Kidney (tissue), 14 donors: ENCODE results near the gene DDX51. TPM values are rescaled to one million over a fixed set of nuclear protein-coding genes. Genes with fewer than 3 reads are reported as not detected.
A peak's percentile ranks its signal among the peaks of the same experiment; 100 is the strongest.

Experiments used
- DNase-seq, 5 donors: peaks; one replicate each; pipeline ENCODE4 v3.0.0-alpha.2; 2013 to 2020
- FAIRE-seq: peaks from 2 replicates; lab custom pipeline; 2012; peaks lifted over from hg19 to GRCh38; lab: Jason Lieb, UNC
- H3K27ac ChIP-seq, 2 donors: one replicate each; pipeline ENCODE4 v1.7.0; 2013; ENCODE audit warnings: low read depth in 2 of 2, low read length in 2 of 2, inconsistent platforms in 1 of 2
- H3K27me3 ChIP-seq: one replicate; pipeline ENCODE4 v1.7.1; 2013; ENCODE audit warnings: low read length, inconsistent platforms; ENCODE audit not compliant: control insufficient read depth, insufficient read depth
- H3K36me3 ChIP-seq, 3 donors: one replicate each; pipeline versions ENCODE4 v1.7.0 to v1.7.1; 2013; ENCODE audit warnings: low read length in 3 of 3, control low read depth in 1 of 3, inconsistent platforms in 1 of 3; ENCODE audit not compliant: insufficient read depth in 3 of 3, control insufficient read depth in 2 of 3
- H3K4me1 ChIP-seq, 3 donors: one replicate each; pipeline versions ENCODE4 v1.7.0 to v1.7.1; 2013; ENCODE audit warnings: low read length in 3 of 3, inconsistent platforms in 1 of 3, low read depth in 1 of 3; ENCODE audit not compliant: control insufficient read depth in 2 of 3, insufficient read depth in 2 of 3
- H3K4me3 ChIP-seq, 3 donors: one replicate each; pipeline versions ENCODE4 v1.7.0 to v1.8.1; 2013; ENCODE audit warnings: low read length in 3 of 3, control low read depth in 1 of 3, inconsistent platforms in 1 of 3
- H3K9ac ChIP-seq, 3 donors: one replicate each; pipeline versions ENCODE4 v1.7.0 to v1.7.1; 2013; ENCODE audit warnings: low read length in 3 of 3, control low read depth in 1 of 3, inconsistent platforms in 1 of 3
- H3K9me3 ChIP-seq, 3 donors: one replicate each; pipeline versions ENCODE4 v1.7.0 to v1.7.1; 2013; ENCODE audit warnings: low read length in 3 of 3, control low read depth in 1 of 3, inconsistent platforms in 1 of 3; ENCODE audit not compliant: control insufficient read depth in 2 of 3, insufficient read depth in 1 of 3
- intact Hi-C: fragments of 100-400 bp; cut with DNase I; formaldehyde crosslinking; loops from one replicate; pipeline ENCODE4 v1.11.1; 2022
- polyA plus RNA-seq: library from polyadenylated mRNA; stranded (reverse); fragments of 350-450 nt; fragmentation: Illumina TruSeq; extraction: RNeasy Lipid Tissue Mini Kit (QIAGEN cat#74804); gene quantifications from one replicate; pipeline ENCODE4 v1.2.3, GENCODE V29; 2014; ENCODE audit warnings: low read depth, low replicate concordance; ENCODE audit not compliant: insufficient read depth
- total RNA-seq: library from RNA; stranded (reverse); fragmentation: NEBNext Ultra II Directional; extraction: Animal tissue kit (Norgen Biotek cat#: 25700); gene quantifications from one replicate; pipeline ENCODE4 v1.2.1, GENCODE V29; 2021
- TF ChIP-seq, protein P1 (sequence below): IDR thresholded peaks from 3 replicates; pipeline ENCODE4 v1.5.1; 2012; ENCODE audit warnings: mild to moderate bottlenecking, moderate library complexity, borderline replicate concordance; ENCODE audit not compliant: insufficient read depth; ENCODE audit errors: extremely low read depth
- donor health status: control.
- donor health status: control.
- donor health status: control.
- donor health status: control.
- donor health status: control.
- donor health status: DM: yes; HTN: yes; CAD: no.
- donor health status: Normal renal cell carcinoma (clear cell type).

DDX51 gene
- total and polyA plus RNA-seq, 2 donors from 2014 or later: 10.3 to 19.6 TPM

DNA sequence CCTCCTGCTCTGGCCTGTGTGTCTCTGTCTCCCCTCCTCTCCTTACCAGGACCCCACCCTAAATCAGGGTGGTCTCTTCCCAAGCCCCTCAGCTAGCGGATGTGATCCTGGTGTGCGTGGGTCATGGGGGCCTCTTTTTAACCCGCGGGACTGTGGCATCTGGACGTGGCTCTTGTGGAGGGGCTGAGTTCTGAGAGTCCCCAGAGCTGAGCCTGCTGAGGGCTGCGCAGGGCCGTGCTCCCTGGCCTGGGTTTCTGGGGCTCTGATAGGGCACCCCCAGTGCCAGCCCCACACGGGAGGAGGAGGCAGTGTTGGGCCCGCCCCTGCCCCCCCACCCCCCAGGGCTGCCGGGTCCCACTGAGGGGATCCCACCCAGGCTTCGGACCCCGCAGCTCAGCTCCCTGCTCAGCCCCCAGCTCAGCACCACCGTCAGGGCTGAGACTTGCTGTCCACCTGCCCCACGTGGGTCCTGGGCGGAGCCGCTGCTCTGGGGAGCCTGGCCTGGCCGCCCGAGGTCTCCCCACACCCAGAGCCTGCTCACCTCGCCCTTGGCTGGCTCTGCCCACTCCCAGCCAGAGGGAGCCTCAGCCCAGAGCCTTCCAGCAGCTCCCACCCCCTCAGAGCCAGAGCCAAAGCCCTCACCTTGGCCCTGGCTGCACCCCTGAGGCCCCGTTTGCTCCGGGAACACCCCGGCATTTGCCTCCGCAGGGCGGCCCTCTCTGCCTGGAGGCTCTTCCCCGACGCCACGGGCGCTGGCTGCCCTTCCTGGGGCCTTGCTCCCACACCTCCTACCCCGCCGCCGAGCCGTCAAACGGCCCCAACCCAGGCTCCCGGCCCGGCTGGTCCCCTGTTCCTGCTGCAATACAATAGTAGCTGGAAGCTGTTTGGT, 31.6 kb upstream of the DDX51 start:
- H3K27me3 ChIP-seq: peaks cover 3% of the 10 kb centered on the region
- FAIRE-seq (no peak), DNase-seq (peak in 1 of 5 donors; percentile 73)
- TF ChIP-seq, protein P1, sequence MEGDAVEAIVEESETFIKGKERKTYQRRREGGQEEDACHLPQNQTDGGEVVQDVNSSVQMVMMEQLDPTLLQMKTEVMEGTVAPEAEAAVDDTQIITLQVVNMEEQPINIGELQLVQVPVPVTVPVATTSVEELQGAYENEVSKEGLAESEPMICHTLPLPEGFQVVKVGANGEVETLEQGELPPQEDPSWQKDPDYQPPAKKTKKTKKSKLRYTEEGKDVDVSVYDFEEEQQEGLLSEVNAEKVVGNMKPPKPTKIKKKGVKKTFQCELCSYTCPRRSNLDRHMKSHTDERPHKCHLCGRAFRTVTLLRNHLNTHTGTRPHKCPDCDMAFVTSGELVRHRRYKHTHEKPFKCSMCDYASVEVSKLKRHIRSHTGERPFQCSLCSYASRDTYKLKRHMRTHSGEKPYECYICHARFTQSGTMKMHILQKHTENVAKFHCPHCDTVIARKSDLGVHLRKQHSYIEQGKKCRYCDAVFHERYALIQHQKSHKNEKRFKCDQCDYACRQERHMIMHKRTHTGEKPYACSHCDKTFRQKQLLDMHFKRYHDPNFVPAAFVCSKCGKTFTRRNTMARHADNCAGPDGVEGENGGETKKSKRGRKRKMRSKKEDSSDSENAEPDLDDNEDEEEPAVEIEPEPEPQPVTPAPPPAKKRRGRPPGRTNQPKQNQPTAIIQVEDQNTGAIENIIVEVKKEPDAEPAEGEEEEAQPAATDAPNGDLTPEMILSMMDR: no peak
- no peak overlapping the region for H3K9ac ChIP-seq
- H3K4me3 ChIP-seq: no peak overlapping the region
- H3K9me3 ChIP-seq: no peaks in the 10 kb centered on the region
- intact Hi-C loops: no loop called here
- H3K27ac ChIP-seq: no peak overlapping the region
- peaks cover 0 to 2% (median 0%) of the 10 kb centered on the region in 3 donors for H3K4me1 ChIP-seq
- no peaks in the 10 kb centered on the region for H3K36me3 ChIP-seq

DNA sequence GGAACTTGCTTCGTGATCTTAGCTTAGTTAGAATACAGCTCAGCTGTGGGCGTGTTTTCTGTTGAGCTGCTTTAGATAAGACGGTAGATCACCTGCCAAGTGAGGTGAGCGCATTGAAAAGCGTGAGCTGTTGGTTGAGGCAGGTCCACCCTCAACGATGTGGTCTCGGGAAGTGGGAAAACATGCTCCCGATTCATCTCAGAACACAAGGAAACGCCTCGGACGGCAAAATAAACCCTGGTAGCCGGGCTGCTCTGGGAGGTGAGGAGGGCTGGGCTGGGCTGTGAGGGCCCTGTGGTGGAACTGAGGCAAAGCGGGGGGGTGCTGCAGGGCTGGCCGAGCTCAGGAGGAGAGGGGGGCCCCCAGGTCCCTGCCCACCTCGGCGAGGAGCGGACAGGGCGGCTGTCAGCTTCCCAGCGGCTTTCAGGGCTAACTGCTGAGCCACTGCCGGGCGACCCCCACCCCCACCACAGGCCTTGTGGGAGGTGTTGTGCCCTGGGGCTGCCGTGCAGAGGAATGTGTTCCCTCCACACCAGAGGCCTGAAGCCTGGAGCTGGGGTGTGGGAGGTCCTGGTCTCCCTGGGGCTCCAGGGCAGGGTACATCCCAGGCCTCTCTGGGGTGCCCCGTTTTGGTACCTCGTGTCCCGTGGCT, 30.8 kb upstream of the DDX51 start:
- no peaks in the 10 kb centered on the region for H3K36me3 ChIP-seq
- DNase-seq: peak in 1 of 5 donors; percentile 48
- H3K4me1 ChIP-seq: peaks cover 0 to 2% (median 0%) of the 10 kb centered on the region in 3 donors
- no peak overlapping the region for H3K9ac ChIP-seq
- H3K9me3 ChIP-seq: no peaks in the 10 kb centered on the region
- TF ChIP-seq, protein P1: no peak
- no peak overlapping the region for H3K4me3 ChIP-seq
- H3K27ac ChIP-seq: no peak overlapping the region
- peaks cover under 1% of the 10 kb centered on the region for H3K27me3 ChIP-seq
- intact Hi-C loops: no loop called here
- no peak for FAIRE-seq

DNA sequence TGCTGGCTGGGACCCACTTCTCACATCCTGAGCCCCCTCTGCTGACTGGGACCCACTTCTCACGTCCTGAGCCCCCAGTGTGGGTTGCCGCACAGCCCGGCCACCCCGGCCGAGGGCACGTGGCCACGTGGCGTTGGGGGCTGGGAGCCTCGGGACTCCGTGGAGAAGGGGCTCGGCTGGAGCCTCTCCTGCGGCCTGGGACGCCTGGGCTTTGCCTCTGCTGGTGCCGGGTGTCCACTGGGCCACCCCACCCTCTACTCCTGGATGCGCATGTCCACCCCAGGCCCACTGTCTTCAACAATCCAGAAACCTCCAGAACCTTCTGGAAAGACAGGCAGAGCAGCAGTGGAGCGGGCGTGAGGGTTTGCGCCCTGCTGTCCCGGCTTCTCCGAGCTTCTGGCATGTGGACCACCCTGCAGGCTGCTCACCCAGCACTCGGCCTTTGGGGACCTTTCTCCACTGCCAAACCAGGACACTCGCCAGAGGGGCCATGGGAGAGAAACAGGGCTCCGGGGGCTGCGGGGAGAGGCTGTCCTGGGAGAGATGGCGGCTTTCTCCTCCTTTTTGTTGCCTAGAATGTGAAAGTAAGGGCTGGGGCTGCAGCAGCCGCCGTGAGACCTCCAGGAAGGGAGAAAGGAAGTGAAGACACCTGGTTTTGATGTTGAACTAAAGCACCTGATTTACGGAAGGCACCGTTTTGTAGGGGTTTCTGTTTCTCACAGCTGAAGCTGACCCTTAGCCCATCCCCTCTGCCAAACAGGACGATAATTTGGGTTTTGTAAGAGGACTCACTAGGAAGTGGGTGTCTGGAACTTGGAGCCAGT, 30.1 kb upstream of the DDX51 start:
- TF ChIP-seq, protein P1: no peak
- Histone ChIP-seq H3K36me3 (no peaks in the 10 kb centered on the region), H3K4me1 (peaks cover 0 to 2% (median 0%) of the 10 kb centered on the region in 3 donors), H3K9me3 (no peaks in the 10 kb centered on the region), H3K9ac (no peak overlapping the region), H3K27ac (no peak overlapping the region), H3K4me3 (no peak overlapping the region), H3K27me3 (no peaks in the 10 kb centered on the region)
- peak in 1 of 5 donors; percentile 73 for DNase-seq
- intact Hi-C loops: no loop called here
- no peak for FAIRE-seq
